ENCODE measurements around the gene CRTAC1. TPM values are rescaled to one million over a fixed set of nuclear protein-coding genes. Genes with fewer than 3 reads are reported as not detected.

The CRTAC1 gene
- polyA plus RNA-seq, 1 donor (not counting 4 experiments of a cell fraction or from before 2014, with no cell fraction given), result not detected

DNA sequence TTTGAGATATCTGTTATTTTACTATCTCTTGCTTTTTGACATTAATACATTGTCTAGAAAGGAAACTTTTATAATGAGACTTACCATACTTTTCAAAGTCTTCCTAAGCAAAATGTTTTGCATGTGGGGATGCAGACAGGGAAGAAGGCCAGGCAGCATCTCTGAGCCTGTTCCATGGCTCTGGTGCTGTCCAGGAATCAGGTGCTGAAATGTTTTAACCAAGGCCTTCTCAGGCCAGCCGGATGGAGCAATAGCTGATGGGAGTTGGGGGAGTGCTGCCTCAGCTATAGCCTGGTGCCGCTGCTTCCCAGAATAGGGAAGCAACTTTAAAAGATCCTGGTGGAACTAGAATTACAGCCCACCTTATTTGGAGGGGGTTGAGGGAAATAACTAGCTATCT lies 38.5 kb downstream of the CRTAC1 start:
- dilution Hi-C loops (cut with MboI; ENCODE audit: extremely low pct_ligation_motif_present, low sequenced_read_pairs), result no loop called here
- H3K9me1 ChIP-seq (ENCODE audit: control insufficient read depth, extremely low read depth, insufficient read depth, low read length), result no peaks in the 10 kb centered on the region
- no peaks in the 10 kb centered on the region for H3K79me2 ChIP-seq (ENCODE audit: control insufficient read depth, insufficient read depth, low read length)
- no peaks in the 10 kb centered on the region for H3K36me3 ChIP-seq (ENCODE audit: control insufficient read depth in 2 of 2, extremely low read depth in 1 of 2, insufficient read depth in 2 of 2, low read length in 2 of 2)
- H3K4me3 ChIP-seq (ENCODE audit: control insufficient read depth in 2 of 3, extremely low read depth in 1 of 3, insufficient read depth in 2 of 3, low read depth in 1 of 3, low read length in 3 of 3), result no peak overlapping the region
- no peak overlapping the region for H3K4me2 ChIP-seq (ENCODE audit: control insufficient read depth, extremely low read depth, insufficient read depth, low read depth, low read length)
- no peaks in the 10 kb centered on the region for H3K9me3 ChIP-seq (ENCODE audit: control insufficient read depth, low read depth, low read length)
- no peak overlapping the region for H3K9ac ChIP-seq (ENCODE audit: control insufficient read depth, extremely low read depth, insufficient read depth, low read length)
- TF ChIP-seq, protein P1, sequence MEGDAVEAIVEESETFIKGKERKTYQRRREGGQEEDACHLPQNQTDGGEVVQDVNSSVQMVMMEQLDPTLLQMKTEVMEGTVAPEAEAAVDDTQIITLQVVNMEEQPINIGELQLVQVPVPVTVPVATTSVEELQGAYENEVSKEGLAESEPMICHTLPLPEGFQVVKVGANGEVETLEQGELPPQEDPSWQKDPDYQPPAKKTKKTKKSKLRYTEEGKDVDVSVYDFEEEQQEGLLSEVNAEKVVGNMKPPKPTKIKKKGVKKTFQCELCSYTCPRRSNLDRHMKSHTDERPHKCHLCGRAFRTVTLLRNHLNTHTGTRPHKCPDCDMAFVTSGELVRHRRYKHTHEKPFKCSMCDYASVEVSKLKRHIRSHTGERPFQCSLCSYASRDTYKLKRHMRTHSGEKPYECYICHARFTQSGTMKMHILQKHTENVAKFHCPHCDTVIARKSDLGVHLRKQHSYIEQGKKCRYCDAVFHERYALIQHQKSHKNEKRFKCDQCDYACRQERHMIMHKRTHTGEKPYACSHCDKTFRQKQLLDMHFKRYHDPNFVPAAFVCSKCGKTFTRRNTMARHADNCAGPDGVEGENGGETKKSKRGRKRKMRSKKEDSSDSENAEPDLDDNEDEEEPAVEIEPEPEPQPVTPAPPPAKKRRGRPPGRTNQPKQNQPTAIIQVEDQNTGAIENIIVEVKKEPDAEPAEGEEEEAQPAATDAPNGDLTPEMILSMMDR (optimal IDR thresholded peaks at IDR 0.05 in 1 of 3, IDR thresholded peaks at IDR 0.05 in 1 of 3, conservative IDR thresholded peaks at IDR 0.05 in 1 of 3; ENCODE audit: extremely low read depth in 1 of 3, insufficient read depth in 2 of 3, low read length in 3 of 3), result no peak
- TF ChIP-seq EZH2 (IDR thresholded peaks at IDR 0.05; ENCODE audit: low read length), result no peak
- H4K20me1 ChIP-seq (ENCODE audit: control insufficient read depth, extremely low read depth, insufficient read depth, low read length), result no peaks in the 10 kb centered on the region
- no peak overlapping the region for H3K27ac ChIP-seq (ENCODE audit: control insufficient read depth, insufficient read depth, low read length)
- FAIRE-seq, result no peak
- DNase-seq (ENCODE audit: low read depth, low spot score), result no peak
- no peak overlapping the region for H2AFZ ChIP-seq (ENCODE audit: control insufficient read depth, low read length)
- no peaks in the 10 kb centered on the region for H3K27me3 ChIP-seq (ENCODE audit: control insufficient read depth, extremely low read depth, insufficient read depth, low read length)
- H3K4me1 ChIP-seq (ENCODE audit: control insufficient read depth, extremely low read depth, insufficient read depth, low read length), result no peaks in the 10 kb centered on the region

DNA sequence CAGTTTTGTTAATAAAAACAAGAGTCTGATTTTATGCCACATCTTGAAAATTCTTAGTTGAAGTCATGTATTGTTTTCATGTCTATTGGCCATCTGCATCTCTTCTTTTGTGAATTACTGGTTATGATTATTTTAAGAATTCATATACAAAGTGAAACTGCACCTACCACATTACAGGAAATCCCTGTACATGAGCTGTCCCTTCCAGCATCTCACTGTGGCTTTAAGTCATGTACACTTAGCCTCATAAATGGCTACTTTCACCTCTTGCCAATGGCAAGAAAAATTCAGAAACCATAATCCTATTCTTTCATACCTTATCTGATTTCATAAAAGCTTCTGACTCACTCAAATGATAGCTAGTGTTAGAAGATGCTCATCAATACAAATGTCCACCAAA lies 48.6 kb downstream of the CRTAC1 start:
- no peak overlapping the region for H3K9ac ChIP-seq (ENCODE audit: control insufficient read depth, extremely low read depth, insufficient read depth, low read length)
- FAIRE-seq (no peak), DNase-seq (ENCODE audit: low read depth, low spot score) (no peak)
- TF ChIP-seq EZH2 (IDR thresholded peaks at IDR 0.05; ENCODE audit: low read length), result no peak
- TF ChIP-seq, protein P1 (optimal IDR thresholded peaks at IDR 0.05 in 1 of 3, IDR thresholded peaks at IDR 0.05 in 1 of 3, conservative IDR thresholded peaks at IDR 0.05 in 1 of 3; ENCODE audit: extremely low read depth in 1 of 3, insufficient read depth in 2 of 3, low read length in 3 of 3), result no peak
- no peaks in the 10 kb centered on the region for H3K9me1 ChIP-seq (ENCODE audit: control insufficient read depth, extremely low read depth, insufficient read depth, low read length)
- H3K9me3 ChIP-seq (ENCODE audit: control insufficient read depth, low read depth, low read length), result no peaks in the 10 kb centered on the region
- no peaks in the 10 kb centered on the region for H3K79me2 ChIP-seq (ENCODE audit: control insufficient read depth, insufficient read depth, low read length)
- H3K27ac ChIP-seq (ENCODE audit: control insufficient read depth, insufficient read depth, low read length), result no peak overlapping the region
- H3K36me3 ChIP-seq (ENCODE audit: control insufficient read depth in 2 of 2, extremely low read depth in 1 of 2, insufficient read depth in 2 of 2, low read length in 2 of 2), result no peaks in the 10 kb centered on the region
- no peaks in the 10 kb centered on the region for H4K20me1 ChIP-seq (ENCODE audit: control insufficient read depth, extremely low read depth, insufficient read depth, low read length)
- H3K27me3 ChIP-seq (ENCODE audit: control insufficient read depth, extremely low read depth, insufficient read depth, low read length), result peaks cover 5% of the 10 kb centered on the region
- no peak overlapping the region for H3K4me2 ChIP-seq (ENCODE audit: control insufficient read depth, extremely low read depth, insufficient read depth, low read depth, low read length)
- H3K4me3 ChIP-seq (ENCODE audit: control insufficient read depth in 2 of 3, extremely low read depth in 1 of 3, insufficient read depth in 2 of 3, low read depth in 1 of 3, low read length in 3 of 3), result no peak overlapping the region
- H2AFZ ChIP-seq (ENCODE audit: control insufficient read depth, low read length), result no peak overlapping the region
- no peaks in the 10 kb centered on the region for H3K4me1 ChIP-seq (ENCODE audit: control insufficient read depth, extremely low read depth, insufficient read depth, low read length)
- dilution Hi-C loops (cut with MboI; ENCODE audit: extremely low pct_ligation_motif_present, low sequenced_read_pairs), result no loop called here

Data from keratinocyte (primary cell).